Nephron (organoid): ENCODE data around the gene CCDC97.

Experiments used
- H3K27ac Mint-ChIP-seq, 3 experiments: 2 replicates each; pipeline ENCODE4 v1.8.0; 2020; ENCODE audit warnings: mixed read lengths in 3 of 3, mild to moderate bottlenecking in 2 of 3, moderate library complexity in 1 of 3
- H3K27me3 Mint-ChIP-seq: 2 replicates; pipeline ENCODE4 v1.8.0; 2021; ENCODE audit warnings: low read depth, mild to moderate bottlenecking, moderate library complexity, mixed read lengths
- H3K36me3 Mint-ChIP-seq: 2 replicates; pipeline ENCODE4 v1.8.0; 2020; ENCODE audit warnings: low read depth, mixed read lengths
- H3K4me1 Mint-ChIP-seq: 2 replicates; pipeline ENCODE4 v1.8.0; 2020; ENCODE audit warnings: mixed read lengths
- H3K4me3 Mint-ChIP-seq, 3 experiments: 2 replicates each; pipeline ENCODE4 v1.8.0; 2020; ENCODE audit warnings: mild to moderate bottlenecking in 3 of 3, mixed read lengths in 3 of 3, moderate library complexity in 2 of 3
- H3K9me3 Mint-ChIP-seq: 2 replicates; pipeline ENCODE4 v1.8.0; 2020; ENCODE audit warnings: mixed read lengths
- TF ChIP-seq, protein P1 (sequence below), 3 experiments: fragments of 200-600 bp; sonication (generic); IDR thresholded peaks; one replicate each; pipeline ENCODE4 v1.5.0; 2021; ENCODE audit warnings: antibody characterized with exemption in 3 of 3; ENCODE audit not compliant: unreplicated experiment in 3 of 3

Gene CCDC97

DNA sequence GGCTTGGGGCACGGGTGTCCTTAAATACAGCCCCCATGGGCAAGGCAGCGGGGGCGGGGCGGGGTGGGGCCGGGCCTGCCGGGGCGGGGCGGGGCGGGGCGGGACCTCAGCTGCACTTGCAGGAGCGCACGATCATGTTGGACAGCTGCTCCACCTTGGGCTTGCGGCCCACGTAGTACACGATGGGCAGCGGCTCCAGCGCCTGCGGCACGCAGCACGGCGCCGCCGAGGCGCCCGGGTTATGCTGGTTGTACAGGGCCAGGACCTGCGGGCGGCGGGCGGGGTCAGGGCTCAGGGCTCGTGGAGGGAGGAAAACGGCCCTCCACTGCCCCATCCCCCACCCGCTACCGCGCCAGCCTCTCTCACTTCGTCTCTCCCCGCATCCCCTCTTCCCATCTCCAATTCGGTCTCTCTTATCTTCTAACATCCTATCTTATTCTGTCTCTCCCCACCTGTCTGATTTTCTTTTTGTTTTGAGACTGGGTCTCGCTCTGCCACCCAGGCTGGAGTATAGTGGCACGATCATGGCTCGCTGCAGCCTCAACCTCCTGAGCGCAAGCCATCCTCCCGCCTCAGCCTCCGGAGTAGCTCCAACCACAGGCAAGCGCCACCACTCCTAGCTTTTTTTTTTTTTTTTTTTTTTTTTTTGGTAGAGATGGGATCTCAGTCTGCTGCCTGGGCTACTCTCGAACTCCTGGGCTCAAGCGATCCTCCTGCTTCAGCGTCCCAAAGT, 21.1 kb downstream of the CCDC97 start:
- Mint-ChIP-seq H3K27ac (no peak overlapping the region), H3K27me3 (peaks cover 4% of the 10 kb centered on the region), H3K36me3 (peaks cover 17% of the 10 kb centered on the region), H3K4me3 (no peak overlapping the region), H3K9me3 (no peaks in the 10 kb centered on the region), H3K4me1 (peaks cover 36% of the 10 kb centered on the region)
- TF ChIP-seq, protein P1, sequence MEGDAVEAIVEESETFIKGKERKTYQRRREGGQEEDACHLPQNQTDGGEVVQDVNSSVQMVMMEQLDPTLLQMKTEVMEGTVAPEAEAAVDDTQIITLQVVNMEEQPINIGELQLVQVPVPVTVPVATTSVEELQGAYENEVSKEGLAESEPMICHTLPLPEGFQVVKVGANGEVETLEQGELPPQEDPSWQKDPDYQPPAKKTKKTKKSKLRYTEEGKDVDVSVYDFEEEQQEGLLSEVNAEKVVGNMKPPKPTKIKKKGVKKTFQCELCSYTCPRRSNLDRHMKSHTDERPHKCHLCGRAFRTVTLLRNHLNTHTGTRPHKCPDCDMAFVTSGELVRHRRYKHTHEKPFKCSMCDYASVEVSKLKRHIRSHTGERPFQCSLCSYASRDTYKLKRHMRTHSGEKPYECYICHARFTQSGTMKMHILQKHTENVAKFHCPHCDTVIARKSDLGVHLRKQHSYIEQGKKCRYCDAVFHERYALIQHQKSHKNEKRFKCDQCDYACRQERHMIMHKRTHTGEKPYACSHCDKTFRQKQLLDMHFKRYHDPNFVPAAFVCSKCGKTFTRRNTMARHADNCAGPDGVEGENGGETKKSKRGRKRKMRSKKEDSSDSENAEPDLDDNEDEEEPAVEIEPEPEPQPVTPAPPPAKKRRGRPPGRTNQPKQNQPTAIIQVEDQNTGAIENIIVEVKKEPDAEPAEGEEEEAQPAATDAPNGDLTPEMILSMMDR (IDR thresholded peaks at IDR 0.05; ENCODE audit: unreplicated experiment in 3 of 3) = no peak

DNA sequence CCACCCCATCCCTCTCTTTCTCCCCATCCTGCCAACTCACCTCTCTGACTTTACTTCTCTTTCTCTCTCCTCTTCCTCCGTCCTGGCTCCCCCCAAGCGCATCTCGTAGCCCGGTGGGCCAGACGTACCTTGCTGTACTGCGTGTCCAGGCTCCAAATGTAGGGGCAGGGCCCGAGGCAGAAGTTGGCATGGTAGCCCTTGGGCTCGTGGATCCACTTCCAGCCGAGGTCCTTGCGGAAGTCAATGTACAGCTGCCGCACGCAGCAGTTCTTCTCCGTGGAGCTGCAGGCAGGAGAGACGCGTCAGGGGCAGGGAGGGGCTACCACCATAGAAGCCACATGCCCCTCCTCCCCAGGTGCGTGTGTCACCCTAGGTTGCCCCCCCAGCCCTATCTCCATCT, 22.0 kb downstream of the CCDC97 start:
- Mint-ChIP-seq H3K27ac (no peak overlapping the region), H3K9me3 (no peaks in the 10 kb centered on the region), H3K4me3 (no peak overlapping the region), H3K27me3 (peaks cover 4% of the 10 kb centered on the region), H3K4me1 (peaks cover 27% of the 10 kb centered on the region), H3K36me3 (peaks cover 17% of the 10 kb centered on the region)
- TF ChIP-seq, protein P1 (IDR thresholded peaks at IDR 0.05; ENCODE audit: unreplicated experiment in 3 of 3) = no peak

DNA sequence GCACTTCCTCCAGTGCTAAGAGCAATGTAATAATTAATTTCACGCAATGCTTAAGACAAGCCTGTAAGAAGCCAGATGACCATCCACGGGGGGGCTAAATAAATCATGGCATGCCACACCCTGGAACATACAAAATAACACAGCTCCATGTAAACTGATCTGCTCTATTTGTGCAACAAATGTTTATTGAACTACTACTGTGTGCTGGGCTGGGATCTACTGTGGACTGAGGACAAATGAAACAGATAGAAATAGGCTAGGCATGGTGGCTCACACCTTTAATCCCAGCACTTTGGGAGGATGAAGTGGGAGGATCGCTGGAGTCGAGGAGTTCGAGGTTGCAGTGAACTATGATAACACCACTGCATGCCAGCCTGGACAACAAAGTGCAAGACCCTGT, 22.5 kb downstream of the CCDC97 start:
- TF ChIP-seq, protein P1 (IDR thresholded peaks at IDR 0.05; ENCODE audit: unreplicated experiment in 3 of 3) = no peak
- H3K4me1 Mint-ChIP-seq = peaks cover 24% of the 10 kb centered on the region
- no peaks in the 10 kb centered on the region for H3K9me3 Mint-ChIP-seq
- peaks cover 18% of the 10 kb centered on the region for H3K36me3 Mint-ChIP-seq
- H3K27ac Mint-ChIP-seq = no peak overlapping the region
- H3K4me3 Mint-ChIP-seq = no peak overlapping the region
- peaks cover 4% of the 10 kb centered on the region for H3K27me3 Mint-ChIP-seq

DNA sequence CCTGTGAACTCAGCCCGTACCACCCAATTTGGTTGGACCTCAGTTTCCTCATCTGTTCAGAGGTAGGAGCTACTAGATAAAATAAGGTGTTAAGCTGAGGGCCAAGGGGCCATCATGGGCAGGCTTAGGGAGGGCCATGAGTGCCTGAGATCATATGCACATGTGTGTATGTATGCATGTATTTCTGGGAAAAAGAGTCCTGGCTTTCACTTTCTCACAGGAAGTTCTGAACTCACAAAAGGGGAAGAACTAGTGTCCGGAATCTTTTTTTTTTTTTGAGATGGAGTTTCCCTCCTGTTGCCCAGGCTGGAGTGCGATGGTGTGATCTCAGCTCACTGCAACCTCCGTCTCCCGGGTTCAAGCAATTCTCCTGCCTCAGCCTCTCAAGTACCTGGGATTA, 24.8 kb downstream of the CCDC97 start:
- Mint-ChIP-seq H3K4me3 (no peak overlapping the region), H3K4me1 (peaks cover 12% of the 10 kb centered on the region), H3K27me3 (peaks cover 4% of the 10 kb centered on the region), H3K36me3 (peaks cover 14% of the 10 kb centered on the region), H3K9me3 (no peaks in the 10 kb centered on the region), H3K27ac (no peak overlapping the region)
- TF ChIP-seq, protein P1 (IDR thresholded peaks at IDR 0.05; ENCODE audit: unreplicated experiment in 3 of 3) = no peak

DNA sequence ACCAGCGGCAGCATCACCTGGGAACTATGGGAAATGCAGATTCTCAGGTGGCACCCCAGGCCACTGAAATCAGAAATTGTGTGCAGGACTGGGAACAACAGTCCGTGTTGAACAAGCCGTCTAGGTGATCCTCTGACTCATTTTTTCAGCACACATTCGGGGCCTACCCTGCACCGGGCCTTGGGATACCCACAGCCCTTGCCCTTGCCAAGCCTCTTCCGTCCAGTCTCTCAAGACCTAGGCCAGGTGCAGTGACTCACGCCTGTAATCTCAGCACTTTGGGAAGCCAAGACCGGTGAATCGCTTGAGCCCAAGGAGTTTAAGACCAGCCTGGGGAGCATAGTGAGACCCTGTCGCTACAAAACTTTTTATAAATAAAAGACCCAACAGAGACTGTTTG, 25.5 kb downstream of the CCDC97 start:
- Mint-ChIP-seq H3K27me3 (peaks cover 4% of the 10 kb centered on the region), H3K27ac (no peak overlapping the region), H3K36me3 (peaks cover 14% of the 10 kb centered on the region), H3K9me3 (no peaks in the 10 kb centered on the region), H3K4me1 (peaks cover 9% of the 10 kb centered on the region), H3K4me3 (no peak overlapping the region)
- TF ChIP-seq, protein P1 (IDR thresholded peaks at IDR 0.05; ENCODE audit: unreplicated experiment in 3 of 3) = no peak

DNA sequence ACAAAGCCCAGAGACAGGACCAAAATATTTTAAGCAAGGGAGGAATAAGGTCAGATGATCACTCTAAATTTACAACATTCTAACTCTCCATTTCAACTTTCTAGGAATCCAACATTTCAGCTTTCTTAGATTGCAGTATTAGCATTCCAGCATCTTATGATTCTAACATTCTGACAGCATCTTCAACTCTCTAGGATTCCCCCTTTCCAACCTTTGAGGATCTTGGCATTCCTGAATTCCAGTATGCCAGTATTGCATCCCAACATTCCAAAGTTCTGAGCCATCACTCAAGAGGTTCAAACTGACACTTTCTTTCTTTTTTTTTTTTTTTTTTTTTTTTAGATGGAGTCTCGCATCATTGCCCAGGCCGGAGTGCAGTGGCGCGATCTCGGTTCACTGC, 30.0 kb downstream of the CCDC97 start:
- TF ChIP-seq, protein P1 (IDR thresholded peaks at IDR 0.05; ENCODE audit: unreplicated experiment in 3 of 3) = no peak
- Mint-ChIP-seq H3K27me3 (no peaks in the 10 kb centered on the region), H3K27ac (no peak overlapping the region), H3K36me3 (peaks cover 20% of the 10 kb centered on the region), H3K4me1 (no peaks in the 10 kb centered on the region), H3K9me3 (no peaks in the 10 kb centered on the region), H3K4me3 (no peak overlapping the region)
